Transverse colon (tissue), 4 donors: Measurements from ENCODE around the gene FKBP7.

ENCODE experiments used
- CTCF ChIP-seq, 5 experiments: fragments of 200-600 bp in 3 of 5; fragments of 450-650 bp in 2 of 5; sonication (generic) in 3 of 5; IDR thresholded peaks; 1 replicate in 2 of 5; 2 replicates in 3 of 5; pipeline ENCODE4 v1.5.1; 2016 to 2017; ENCODE audit warnings: antibody characterized with exemption in 5 of 5, inconsistent platforms in 3 of 5, mild to moderate bottlenecking in 2 of 5, moderate library complexity in 1 of 5
- EP300 ChIP-seq: sonication (generic); formaldehyde crosslinking; IDR thresholded peaks from one replicate; pipeline ENCODE4 v1.6.1; 2017; ENCODE audit warnings: antibody characterized with exemption, low read depth
- POLR2AphosphoS5 ChIP-seq, 3 donors: sonication (generic); formaldehyde crosslinking; IDR thresholded peaks; one replicate each; pipeline ENCODE4 v1.6.1; 2016; ENCODE audit warnings: antibody characterized with exemption in 3 of 3

GRCh38 chr2:178522950-178523595, 44.7 kb upstream of the FKBP7 start:
- peak; percentile 55 to 68 (median 58) for TF ChIP-seq CTCF (IDR thresholded peaks at IDR 0.05)
- no peak for TF ChIP-seq EP300
- peak; percentile 30 to 60 (median 56) for TF ChIP-seq POLR2AphosphoS5 (IDR thresholded peaks at IDR 0.05)
